ENCODE results near the gene ABCC2. TPM values are rescaled to one million over a fixed set of nuclear protein-coding genes. Genes with fewer than 3 reads are reported as not detected.

The ABCC2 gene
- total and polyA plus RNA-seq, 9 of the 15 experiments (the other 6 are each of a cell fraction or from before 2014, with no cell fraction given), result 0.03 to 0.18 (median 0.10) TPM; not detected in 1

GRCh38 chr10:99775850-99776249 is 6.6 kb upstream of the ABCC2 start (continued):
- TF ChIP-seq ZBTB11 (CRISPR knock-in tag; IDR thresholded peaks at IDR 0.05) (no peak), SMC3 (conservative IDR thresholded peaks at IDR 0.05; ENCODE audit: insufficient read depth, low read depth, low read length) (no peak), ZNF77 (CRISPR knock-in tag; IDR thresholded peaks at IDR 0.05) (no peak), THAP7 (CRISPR knock-in tag; IDR thresholded peaks at IDR 0.05) (no peak), ARID2 (IDR thresholded peaks at IDR 0.05) (no peak), RAD51 (IDR thresholded peaks at IDR 0.05; ENCODE audit: borderline replicate concordance, low read depth) (no peak), ZFP30 (CRISPR knock-in tag; IDR thresholded peaks at IDR 0.05; ENCODE audit: borderline replicate concordance) (no peak), DDX20 (tag; IDR thresholded peaks at IDR 0.05; ENCODE audit: low read depth) (no peak), ELK1 (CRISPR knock-in tag; IDR thresholded peaks at IDR 0.05) (no peak), JUN (IDR thresholded peaks at IDR 0.05; ENCODE audit: borderline replicate concordance, low read depth, low read length) (peak; percentile 85), JUN (CRISPR knock-in tag; IDR thresholded peaks at IDR 0.05; ENCODE audit: borderline replicate concordance) (no peak), CHD4 (IDR thresholded peaks at IDR 0.05; ENCODE audit: insufficient read depth, insufficient replicate concordance, low read depth, low read length, poor library complexity, severe bottlenecking) (no peak), ATF1 (CRISPR knock-in tag; IDR thresholded peaks at IDR 0.05) (no peak), ATF1 (tag; IDR thresholded peaks at IDR 0.05) (no peak), HNRNPL (IDR thresholded peaks at IDR 0.05; ENCODE audit: low read depth, low read length) (no peak), MTF1 (CRISPR knock-in tag; IDR thresholded peaks at IDR 0.05; ENCODE audit: borderline replicate concordance) (no peak), ZNF354B (CRISPR knock-in tag; IDR thresholded peaks at IDR 0.05) (no peak), SMARCC2 (IDR thresholded peaks at IDR 0.05; ENCODE audit: low read depth) (peak; percentile 85), IRF2 (CRISPR knock-in tag; IDR thresholded peaks at IDR 0.05) (no peak), LCOR (CRISPR knock-in tag; IDR thresholded peaks at IDR 0.05) (no peak), U2AF1 (optimal IDR thresholded peaks at IDR 0.05; ENCODE audit: low read depth, low read length) (no peak), ZNF282 (CRISPR knock-in tag; IDR thresholded peaks at IDR 0.05) (no peak)
